HG03354 (cell line): ENCODE data around the gene KIAA1217.

Experiments used
- ATAC-seq: cut with Tn5 transposase; IDR thresholded peaks from one replicate; pipeline ENCODE4 v1.9.1; 2021; ENCODE audit warnings: mild to moderate bottlenecking; ENCODE audit not compliant: unreplicated experiment, poor library complexity, severe bottlenecking

Gene KIAA1217, protein sequence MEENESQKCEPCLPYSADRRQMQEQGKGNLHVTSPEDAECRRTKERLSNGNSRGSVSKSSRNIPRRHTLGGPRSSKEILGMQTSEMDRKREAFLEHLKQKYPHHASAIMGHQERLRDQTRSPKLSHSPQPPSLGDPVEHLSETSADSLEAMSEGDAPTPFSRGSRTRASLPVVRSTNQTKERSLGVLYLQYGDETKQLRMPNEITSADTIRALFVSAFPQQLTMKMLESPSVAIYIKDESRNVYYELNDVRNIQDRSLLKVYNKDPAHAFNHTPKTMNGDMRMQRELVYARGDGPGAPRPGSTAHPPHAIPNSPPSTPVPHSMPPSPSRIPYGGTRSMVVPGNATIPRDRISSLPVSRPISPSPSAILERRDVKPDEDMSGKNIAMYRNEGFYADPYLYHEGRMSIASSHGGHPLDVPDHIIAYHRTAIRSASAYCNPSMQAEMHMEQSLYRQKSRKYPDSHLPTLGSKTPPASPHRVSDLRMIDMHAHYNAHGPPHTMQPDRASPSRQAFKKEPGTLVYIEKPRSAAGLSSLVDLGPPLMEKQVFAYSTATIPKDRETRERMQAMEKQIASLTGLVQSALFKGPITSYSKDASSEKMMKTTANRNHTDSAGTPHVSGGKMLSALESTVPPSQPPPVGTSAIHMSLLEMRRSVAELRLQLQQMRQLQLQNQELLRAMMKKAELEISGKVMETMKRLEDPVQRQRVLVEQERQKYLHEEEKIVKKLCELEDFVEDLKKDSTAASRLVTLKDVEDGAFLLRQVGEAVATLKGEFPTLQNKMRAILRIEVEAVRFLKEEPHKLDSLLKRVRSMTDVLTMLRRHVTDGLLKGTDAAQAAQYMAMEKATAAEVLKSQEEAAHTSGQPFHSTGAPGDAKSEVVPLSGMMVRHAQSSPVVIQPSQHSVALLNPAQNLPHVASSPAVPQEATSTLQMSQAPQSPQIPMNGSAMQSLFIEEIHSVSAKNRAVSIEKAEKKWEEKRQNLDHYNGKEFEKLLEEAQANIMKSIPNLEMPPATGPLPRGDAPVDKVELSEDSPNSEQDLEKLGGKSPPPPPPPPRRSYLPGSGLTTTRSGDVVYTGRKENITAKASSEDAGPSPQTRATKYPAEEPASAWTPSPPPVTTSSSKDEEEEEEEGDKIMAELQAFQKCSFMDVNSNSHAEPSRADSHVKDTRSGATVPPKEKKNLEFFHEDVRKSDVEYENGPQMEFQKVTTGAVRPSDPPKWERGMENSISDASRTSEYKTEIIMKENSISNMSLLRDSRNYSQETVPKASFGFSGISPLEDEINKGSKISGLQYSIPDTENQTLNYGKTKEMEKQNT (N-terminal part only)

DNA sequence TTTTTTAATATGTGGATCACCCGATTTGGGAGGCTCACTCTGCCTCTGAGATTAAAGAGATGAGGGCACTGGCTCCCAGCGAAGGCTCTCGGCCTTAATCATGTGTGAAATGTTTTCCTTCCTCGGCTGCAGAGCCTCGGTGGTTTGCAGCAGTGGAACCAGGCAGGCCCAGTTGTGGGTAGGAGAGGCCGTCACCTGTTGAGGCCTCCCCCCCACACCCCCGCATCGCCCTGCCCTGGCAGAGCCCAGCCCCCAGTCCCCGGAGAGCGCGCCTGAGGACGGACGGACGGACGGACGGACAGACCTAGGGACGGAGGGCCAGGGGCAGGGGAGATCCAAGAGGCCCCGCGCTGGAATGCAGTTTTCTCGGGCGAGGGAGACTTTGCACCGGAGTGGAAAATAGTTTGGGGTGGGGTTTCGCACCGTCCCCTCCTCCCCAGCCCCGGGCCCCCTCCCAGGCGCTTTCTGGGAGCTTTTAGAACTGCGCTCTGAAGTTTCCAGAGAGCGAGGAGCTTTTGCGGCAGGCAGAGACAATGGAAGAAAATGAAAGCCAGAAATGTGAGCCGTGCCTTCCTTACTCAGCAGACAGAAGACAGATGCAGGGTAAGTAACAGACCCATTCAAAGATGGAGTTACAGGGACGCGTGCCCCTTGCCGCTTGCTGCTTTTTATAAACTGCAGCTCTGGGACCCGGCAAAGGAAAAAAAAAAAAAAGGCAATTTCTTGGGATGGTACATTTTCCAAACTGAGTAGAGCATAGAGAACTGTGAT lies at the start of gene KIAA1217:
Gene KIAA1217, plus strand, starts transcription at position 478 of the 771 bp plus-strand sequence. Its CDS starts 56 bp downstream, at position 534.
- ATAC-seq = peak; percentile 50

DNA sequence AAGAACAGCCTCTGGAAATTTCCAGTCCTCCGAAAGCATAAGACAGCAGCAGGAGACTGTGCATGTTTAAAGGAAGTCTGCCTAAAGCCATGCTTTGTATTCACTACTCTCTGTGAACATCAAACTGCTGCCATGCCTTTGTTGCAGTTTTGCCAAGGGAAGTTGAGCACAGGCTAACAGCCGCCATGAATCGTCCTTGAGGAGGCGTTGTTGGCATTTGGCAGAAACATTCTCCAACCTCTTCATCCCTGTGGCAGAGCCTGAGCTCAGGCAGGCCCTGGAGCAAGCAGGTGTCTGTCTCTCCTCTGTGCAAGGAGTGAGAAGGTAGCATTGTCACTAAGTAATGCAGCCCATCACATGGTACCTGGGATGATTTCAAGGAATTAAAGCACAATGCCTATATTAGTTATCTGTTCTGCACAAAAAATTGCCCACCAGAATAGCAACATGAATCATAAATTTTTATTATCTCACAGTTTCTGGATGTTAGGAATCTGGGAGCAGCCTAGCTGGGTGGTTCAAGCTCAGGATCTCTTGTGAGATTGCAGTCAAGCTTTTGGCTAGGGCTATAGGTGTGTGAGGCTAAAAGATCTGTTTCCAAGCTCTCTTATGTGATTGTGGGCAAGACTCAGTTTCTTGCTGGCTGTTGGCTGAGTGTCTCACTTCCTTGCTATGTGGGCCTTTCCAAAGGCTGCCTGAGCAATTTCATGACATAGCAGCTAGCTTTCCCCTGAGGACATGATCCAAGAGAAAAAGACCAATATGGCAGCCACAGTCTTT lies 46.5 kb upstream of the KIAA1217 start:
- no peak for ATAC-seq

DNA sequence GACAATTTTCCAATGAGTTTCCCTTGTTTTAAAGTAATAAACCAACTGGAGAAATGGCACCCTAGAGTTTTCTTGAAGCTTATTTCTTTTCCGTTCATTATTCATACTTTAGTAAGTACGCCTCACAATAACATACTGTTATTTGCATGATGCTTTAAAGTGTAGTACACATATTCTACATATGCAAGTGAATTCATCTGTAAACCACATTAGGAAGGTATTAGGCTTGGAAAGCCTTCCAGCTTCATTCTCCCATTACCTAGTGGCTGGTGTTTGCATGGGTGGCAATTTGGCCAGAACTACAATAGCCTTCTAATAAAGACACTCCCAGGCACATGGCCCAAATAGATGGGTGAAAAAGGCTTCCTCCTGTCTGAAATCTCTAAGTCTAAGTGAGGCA lies 45.5 kb upstream of the KIAA1217 start:
- ATAC-seq = no peak

DNA sequence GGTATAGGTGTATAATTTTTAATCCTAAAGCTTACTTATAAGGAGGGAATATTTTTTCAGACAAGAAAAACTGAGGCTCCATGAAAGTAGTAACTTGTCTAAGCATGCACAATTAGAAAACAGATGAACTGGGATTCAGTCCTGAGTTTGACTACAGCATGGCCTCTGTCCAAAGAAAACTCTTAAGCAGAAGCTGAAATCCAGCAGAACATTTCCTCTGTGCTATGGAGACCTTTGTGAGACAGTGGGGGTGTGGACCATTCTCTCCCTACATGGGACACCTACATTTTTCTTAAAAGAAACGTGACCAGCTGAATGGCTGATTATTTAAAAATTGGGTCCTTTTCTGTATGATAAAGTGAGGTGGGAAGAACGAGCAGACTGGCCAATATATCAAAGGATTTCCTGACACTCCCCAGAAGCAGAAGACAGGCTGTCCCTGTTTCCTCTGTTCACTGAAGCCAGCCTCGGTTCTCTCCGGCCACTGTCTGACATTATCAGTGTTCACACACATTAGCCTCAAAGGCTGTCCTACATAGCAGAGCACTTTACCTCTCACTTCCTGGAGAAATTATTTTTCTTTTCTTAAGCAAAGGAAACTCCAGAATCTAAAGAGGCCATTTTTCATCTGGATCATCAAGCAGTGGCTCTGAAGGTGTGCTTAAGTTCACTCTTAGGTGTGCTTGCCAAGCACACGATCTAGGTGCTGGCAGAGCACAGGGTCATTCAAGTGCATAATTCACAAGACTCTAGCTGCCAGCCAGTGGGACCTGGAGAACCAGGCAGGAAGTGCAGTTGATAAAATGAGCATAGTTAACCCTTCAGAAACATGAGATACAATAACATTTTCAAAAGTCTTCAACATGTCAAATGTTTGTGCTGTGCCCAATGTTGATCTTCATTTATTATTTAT lies 40.4 kb upstream of the KIAA1217 start:
- no peak for ATAC-seq

DNA sequence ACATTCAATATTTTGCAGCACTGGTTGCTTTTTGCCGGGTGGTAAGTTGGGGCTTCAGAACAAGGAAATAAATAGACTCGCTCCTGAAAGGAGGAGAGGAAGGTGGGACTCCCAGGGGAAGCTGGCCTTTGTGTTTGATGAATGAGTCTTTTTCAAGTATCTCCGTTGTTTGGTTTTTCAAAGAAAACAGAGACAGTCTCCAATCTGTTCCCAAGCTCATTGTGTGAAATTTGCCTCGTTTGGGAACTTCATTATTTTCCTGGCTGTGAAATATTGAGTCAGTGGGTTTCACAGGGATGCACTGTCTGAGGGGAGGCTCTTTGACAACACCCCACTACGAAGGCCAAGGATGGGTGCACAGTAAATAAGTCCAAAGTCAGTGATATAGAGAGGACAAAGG lies 38.7 kb upstream of the KIAA1217 start:
- no peak for ATAC-seq

DNA sequence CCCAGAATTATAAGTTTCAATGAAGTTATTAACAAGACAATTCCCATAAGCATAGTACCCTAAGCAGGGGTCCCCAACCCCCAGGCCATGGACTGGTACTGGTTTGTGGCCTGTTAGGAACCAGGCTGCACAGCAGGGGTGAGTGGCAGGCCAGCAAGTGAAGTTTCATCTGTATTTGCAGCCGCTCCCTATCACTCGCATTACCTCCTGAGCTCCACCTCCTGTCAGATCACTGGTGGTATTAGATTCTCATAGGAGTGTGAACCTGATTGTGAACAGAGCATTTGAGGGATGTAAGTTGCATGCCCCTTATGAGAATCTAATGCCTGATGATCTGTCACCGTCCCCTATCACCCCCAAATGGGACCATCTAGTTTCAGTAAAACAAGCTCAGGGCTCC lies 36.0 kb upstream of the KIAA1217 start:
- ATAC-seq = no peak

DNA sequence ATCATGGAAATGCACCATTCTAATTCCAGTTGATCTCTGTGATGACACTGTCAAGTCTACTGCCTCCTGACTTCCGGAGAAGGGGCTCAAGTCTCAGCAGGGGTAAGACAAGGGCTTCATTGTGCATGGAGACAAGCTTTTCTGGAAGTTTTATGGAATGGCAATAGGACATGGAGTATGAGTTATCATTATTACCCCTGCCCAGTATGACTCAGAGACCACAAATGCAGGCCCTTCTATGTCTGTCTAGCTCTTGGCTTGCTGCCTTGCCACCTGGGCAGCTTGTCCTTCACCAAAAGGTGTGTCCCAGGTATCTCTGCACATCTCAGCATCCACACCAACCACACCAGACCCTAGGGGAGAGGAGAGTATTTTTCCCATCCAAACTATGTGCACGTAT lies 34.9 kb upstream of the KIAA1217 start:
- ATAC-seq = no peak

DNA sequence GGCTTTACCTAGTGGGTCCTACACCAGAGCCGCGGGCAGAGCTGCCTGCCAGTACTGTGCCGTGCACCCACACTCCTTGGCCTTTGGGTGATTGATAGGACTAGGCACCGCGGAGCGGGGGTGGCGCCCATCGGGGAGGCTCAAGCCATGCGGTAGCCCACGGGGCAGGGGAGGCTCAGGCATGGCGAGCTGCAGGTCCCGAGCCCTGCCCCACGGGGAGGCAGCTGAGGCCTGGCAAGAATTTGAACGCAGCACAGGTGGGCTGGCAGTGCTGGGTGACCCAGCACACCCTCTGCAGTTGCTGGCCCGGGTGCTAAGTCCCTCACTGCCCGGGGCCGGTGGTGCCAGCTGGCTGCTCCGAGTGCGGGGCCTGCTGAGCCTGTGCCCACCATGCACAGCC lies 32.3 kb upstream of the KIAA1217 start:
- ATAC-seq = no peak

DNA sequence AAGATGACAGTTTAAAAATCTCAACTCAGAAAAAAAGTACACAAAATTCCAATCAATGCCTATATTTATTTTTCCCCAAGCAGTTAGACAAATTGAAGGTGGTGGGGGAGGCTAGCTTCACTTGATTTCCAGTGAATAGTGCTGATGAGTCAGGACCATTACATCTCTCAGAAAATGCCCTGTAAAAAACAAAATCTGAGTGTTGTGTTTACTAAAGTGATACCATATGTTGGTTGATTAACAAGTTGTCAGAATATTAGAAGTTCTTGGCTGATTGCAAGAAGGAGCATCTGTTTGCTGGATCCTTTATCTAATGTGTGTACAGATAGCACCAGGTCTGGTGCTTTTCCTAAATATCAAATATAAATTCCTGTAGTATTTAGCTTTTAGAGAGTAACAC lies 31.3 kb upstream of the KIAA1217 start:
- no peak for ATAC-seq

DNA sequence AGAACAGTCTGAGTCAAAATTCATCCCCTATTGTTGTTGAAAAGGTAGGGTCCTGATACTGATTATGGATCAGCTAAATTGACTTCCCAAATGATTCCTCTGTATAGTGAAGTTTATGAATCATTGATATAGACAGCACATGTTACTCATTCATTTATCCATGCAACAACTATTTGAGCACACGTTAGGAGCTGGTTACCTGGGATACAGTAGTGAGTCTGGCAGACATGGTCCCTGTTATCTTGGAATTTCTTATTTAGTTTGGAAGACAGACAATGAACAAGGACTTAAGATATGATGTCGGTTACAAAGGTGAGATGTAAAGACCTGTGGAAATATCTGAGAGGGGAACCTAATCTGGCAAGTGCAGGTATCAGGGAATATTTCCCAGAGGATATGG lies 28.0 kb upstream of the KIAA1217 start:
- no peak for ATAC-seq

DNA sequence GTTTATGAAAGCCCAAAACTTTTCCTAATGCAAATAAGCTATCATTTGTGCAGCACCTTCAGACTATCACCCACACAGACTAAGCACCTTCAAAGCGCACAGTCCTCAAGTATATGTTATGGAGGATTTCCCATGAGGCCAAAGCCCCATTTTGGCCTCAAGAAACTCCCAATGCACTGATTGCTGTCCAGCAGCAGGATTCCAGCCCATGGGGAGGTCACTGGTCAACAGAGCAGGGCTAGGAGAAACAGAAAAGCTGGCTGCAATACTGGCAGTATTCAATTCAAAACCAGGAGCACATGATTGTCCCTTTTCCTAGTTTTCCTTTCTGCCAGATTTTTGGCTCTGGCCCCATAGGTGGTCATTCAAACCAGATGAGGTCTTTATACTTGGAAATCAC lies 24.5 kb upstream of the KIAA1217 start:
- no peak for ATAC-seq

DNA sequence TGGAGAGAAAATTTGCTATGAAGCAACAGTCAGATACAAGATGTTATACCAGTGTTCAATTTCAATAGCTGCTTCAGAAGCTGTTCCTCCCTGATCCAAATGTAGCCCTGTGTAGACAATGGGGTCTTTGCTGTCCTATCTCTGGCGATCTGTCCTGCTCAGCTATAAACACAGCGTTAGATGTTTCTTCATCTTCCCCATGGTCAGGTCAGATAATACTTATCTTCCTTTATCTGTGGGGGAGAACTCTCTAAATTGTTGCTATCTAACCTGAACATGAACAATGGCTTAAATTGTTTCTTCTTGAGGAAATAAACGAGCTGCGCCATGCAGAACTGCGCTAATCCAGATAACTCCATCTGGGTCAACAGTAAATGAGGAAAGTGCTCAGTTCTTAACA lies 15.6 kb upstream of the KIAA1217 start:
- no peak for ATAC-seq

DNA sequence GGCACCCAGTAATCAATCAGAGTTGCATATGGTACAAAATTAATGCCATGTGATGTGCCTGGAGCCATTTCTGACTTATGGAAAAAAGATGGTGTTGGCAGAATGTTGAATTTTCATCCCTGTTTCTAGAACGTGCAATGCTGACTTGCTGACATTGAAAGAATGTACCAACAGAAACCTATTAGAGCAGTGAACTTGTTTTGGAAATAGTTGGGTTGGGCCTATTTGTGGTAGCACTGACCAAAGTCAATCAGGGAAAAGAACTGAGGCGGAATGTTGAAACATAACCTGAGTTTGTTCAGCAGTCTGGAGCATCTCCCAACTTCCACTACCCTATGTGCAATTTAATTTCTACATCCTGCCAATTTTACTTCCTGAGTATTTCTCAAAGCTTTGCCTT lies 11.7 kb upstream of the KIAA1217 start:
- no peak for ATAC-seq

DNA sequence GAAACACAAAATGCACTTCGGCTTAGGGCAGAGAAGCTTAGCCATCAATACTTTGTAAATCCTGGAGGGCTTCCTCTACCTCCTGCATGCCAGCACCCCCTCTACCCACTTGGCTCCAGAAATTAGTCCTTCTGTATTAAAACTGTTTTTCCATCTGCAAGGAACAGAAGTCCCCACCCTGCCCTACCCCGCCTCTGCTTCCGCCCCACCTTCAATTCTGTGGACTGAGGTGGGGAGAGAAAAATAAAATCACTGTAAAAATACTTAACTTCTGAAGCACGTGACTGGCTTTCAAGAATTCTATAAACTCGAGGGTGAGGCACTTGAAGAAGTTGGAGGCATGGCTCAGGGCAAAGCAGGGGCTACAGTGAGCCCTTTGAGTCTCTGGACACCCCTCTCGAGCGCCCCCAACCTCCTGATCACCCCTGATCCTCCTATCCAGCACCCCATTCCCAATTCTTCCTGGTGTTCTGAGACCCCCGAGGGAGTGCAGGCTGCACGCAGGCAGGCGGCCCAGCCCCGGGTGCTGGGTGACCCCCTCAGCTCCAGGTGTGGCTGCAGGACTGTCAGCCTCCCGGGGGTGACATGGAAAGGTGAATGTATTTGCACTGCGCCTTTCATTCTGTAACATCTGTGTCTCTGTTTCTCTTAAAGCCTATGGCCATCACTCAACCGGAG lies 7.3 kb upstream of the KIAA1217 start:
- ATAC-seq = no peak

DNA sequence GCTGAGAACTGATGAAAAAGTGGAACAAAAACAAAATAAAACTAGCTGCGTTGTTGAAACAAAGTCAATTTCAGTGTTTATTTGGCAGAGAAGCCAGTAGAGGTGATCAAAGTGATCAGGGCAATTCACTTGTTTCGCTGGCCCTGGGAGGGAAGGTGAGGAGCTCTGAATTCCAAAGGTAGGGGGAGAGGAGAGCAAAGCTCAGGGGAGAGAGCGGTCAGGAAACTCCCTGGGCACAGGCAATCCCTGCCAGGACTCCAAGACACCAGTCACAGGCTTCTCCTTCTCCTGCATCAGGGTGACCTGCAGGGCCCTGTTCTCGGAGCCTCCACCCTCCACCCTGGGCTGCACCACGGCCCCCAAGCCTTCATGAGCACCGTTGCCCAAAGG lies 6.8 kb upstream of the KIAA1217 start:
- no peak for ATAC-seq

DNA sequence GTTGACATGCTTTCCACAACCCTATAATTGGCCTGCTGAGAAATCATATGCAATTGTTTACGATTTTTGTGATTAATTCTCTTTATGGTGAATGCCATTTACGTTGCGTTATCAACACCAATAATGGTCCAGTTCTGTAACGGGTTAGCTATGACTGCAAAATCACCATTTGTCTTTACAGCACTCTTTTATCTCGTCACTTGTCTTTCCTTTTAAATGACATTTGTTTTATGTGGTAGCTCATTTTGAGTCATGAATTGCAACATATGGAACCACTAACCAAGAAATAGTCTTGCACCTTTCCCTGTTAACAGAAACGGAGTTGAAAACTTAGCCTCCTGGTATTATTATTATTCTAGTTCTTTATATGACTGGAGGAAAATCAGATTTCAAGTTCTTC lies 3.1 kb upstream of the KIAA1217 start:
- ATAC-seq = no peak

DNA sequence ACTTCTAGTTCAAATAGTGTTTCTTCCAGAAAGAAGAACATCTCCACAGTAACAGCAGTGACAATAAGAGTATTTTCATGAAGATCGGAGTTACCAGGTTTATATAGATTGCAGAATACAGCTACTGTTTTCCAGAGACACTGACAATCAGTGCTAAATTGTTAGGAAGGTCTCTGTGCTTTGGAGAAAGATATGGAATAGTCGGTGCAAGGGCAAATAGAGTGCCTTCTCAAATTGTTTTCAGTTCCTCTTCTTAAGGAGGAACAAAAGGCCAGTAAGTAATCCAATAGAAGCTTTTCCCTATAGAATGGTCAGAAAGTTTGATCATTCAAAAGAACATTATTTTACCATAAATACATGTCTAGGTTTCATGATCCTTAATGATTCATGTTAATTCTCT lies 2.6 kb upstream of the KIAA1217 start:
- no peak for ATAC-seq
